ENCODE measurements around the gene FASTKD3.

DNA sequence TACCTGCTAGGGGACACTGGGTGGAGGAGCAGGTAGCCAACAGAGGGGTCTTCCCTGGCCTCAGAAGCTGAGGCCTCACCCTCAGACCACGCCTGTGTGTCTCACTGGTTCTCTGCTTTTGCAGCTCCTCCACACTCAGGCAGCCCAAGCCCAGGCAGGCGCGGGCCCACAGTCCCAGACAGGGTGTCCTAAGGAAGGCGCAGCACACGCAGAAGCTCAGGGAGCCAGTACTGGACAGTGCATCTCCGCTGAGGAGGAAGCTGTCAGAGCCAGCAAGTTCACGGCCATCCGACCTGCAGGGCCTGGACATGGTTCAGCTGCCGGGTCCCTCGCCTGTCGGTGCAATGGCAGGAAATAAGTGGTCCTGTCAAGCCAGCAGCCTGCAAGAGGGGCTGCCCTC lies 43.2 kb downstream of the FASTKD3 start:
- no peak for TF ChIP-seq EZH2 (IDR thresholded peaks at IDR 0.05; ENCODE audit: borderline replicate concordance, low read length)
- TF ChIP-seq, protein P1, sequence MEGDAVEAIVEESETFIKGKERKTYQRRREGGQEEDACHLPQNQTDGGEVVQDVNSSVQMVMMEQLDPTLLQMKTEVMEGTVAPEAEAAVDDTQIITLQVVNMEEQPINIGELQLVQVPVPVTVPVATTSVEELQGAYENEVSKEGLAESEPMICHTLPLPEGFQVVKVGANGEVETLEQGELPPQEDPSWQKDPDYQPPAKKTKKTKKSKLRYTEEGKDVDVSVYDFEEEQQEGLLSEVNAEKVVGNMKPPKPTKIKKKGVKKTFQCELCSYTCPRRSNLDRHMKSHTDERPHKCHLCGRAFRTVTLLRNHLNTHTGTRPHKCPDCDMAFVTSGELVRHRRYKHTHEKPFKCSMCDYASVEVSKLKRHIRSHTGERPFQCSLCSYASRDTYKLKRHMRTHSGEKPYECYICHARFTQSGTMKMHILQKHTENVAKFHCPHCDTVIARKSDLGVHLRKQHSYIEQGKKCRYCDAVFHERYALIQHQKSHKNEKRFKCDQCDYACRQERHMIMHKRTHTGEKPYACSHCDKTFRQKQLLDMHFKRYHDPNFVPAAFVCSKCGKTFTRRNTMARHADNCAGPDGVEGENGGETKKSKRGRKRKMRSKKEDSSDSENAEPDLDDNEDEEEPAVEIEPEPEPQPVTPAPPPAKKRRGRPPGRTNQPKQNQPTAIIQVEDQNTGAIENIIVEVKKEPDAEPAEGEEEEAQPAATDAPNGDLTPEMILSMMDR (conservative IDR thresholded peaks at IDR 0.05 in 1 of 2, IDR thresholded peaks at IDR 0.05 in 1 of 2; ENCODE audit: extremely low read depth in 1 of 2, insufficient read depth in 1 of 2, low read depth in 1 of 2, low read length in 2 of 2), result no peak
